GM12878 (cell line): ENCODE results near the gene RGS19. TPM values are rescaled to one million over a fixed set of nuclear protein-coding genes. Genes with fewer than 3 reads are reported as not detected.

Experiments
- ATAC-seq: fragments of 200-7000 bp; cut with Tn5 transposase; 3 replicates; pipeline ENCODE4 v1.9.1; 2020; ENCODE audit warnings: mild to moderate bottlenecking, moderate library complexity
- BruUV-seq: library from RNA; stranded (reverse); fragments of 400-500 nt; replicated peaks from 2 replicates; lab custom pipeline; 2021; lab: Mats Ljungman, UMichigan
- CTCF ChIA-PET: fragments of 300-600 bp; sonication (Branson Sonifier 250); formaldehyde crosslinking; extraction: SDS; loops from one replicate; lab custom pipeline; 2021; ENCODE audit warnings: inconsistent platforms; lab: Yijun Ruan, JAX
- POLR2A ChIA-PET: fragments of 350-600 bp; formaldehyde crosslinking; extraction: SDS; loops from one replicate; lab custom pipeline; 2021; ENCODE audit warnings: inconsistent platforms; lab: Charles Lee
- RAD21 ChIA-PET: fragments of 300-600 bp; sonication (Branson Sonifier 250); formaldehyde crosslinking; loops from one replicate; lab custom pipeline; 2023; ENCODE audit warnings: antibody characterized with exemption; ENCODE audit not compliant: unreplicated experiment; lab: Charles Lee
- SMC1A ChIA-PET: fragments of 300-600 bp; sonication (Branson Sonifier 250); formaldehyde crosslinking; loops from one replicate; lab custom pipeline; 2023; ENCODE audit not compliant: unreplicated experiment, uncharacterized antibody; lab: Charles Lee
- DNase-seq: peaks from one replicate; pipeline ENCODE4 v3.0.0-alpha.2; 2011; ENCODE audit warnings: low read depth, low spot score
- FAIRE-seq: peaks from 3 replicates; lab custom pipeline; 2011; peaks lifted over from hg19 to GRCh38; lab: Jason Lieb, UNC
- H2AFZ ChIP-seq: 2 replicates; pipeline ENCODE4 v1.6.0; 2011; ENCODE audit warnings: low read depth, low read length, control low read depth; ENCODE audit not compliant: control insufficient read depth
- H3K27ac ChIP-seq: 2 replicates; pipeline ENCODE4 v1.5.1; 2011; ENCODE audit warnings: control low read depth; ENCODE audit not compliant: control insufficient read depth, insufficient read depth
- H3K27me3 ChIP-seq, 2 experiments: replicated peaks in 1 of 2; 2 replicates each; pipeline versions ENCODE4 v1.6.0 to v1.6.1; 2011; ENCODE audit warnings: low read length in 1 of 2; ENCODE audit not compliant: control insufficient read depth in 2 of 2, insufficient read depth in 2 of 2
- H3K36me3 ChIP-seq, 2 experiments: 2 replicates each; pipeline ENCODE4 v1.5.1; 2011; ENCODE audit warnings: low read length in 1 of 2; ENCODE audit not compliant: control insufficient read depth in 2 of 2, insufficient read depth in 2 of 2
- H3K4me1 ChIP-seq: 2 replicates; pipeline ENCODE4 v1.6.1; 2011; ENCODE audit warnings: mild to moderate bottlenecking, low read length, moderate library complexity, mixed read lengths; ENCODE audit not compliant: control insufficient read depth, insufficient read depth
- H3K4me2 ChIP-seq: 2 replicates; pipeline ENCODE4 v1.6.0; 2011; ENCODE audit warnings: control low read depth; ENCODE audit not compliant: control insufficient read depth, insufficient read depth
- H3K4me3 ChIP-seq: fragments of 200-600 bp; sonication (generic); 2 replicates; pipeline ENCODE4 v1.5.1; 2016
- H3K79me2 ChIP-seq: 2 replicates; pipeline ENCODE4 v1.6.0; 2011; ENCODE audit warnings: low read length; ENCODE audit not compliant: control insufficient read depth, insufficient read depth
- H3K9ac ChIP-seq: 2 replicates; pipeline ENCODE4 v1.8.0; 2011; ENCODE audit warnings: low read length, control low read depth, mixed read lengths; ENCODE audit not compliant: control insufficient read depth, insufficient read depth
- H3K9me3 ChIP-seq: replicated peaks from 3 replicates; pipeline ENCODE4 v1.5.1; 2011; ENCODE audit warnings: mild to moderate bottlenecking, low read length; ENCODE audit not compliant: control insufficient read depth, insufficient read depth
- H4K20me1 ChIP-seq: 2 replicates; pipeline ENCODE4 v1.6.0; 2011; ENCODE audit not compliant: control insufficient read depth, insufficient read depth
- CUX1 ChIP-seq: IDR thresholded peaks from 2 replicates; pipeline ENCODE4 v1.6.1; 2012; ENCODE audit warnings: improper control_type of control experiment, low read depth, low read length; ENCODE audit not compliant: insufficient replicate concordance
- MTA2 ChIP-seq: fragments of 450-650 bp; IDR thresholded peaks from 2 replicates; pipeline ENCODE4 v1.6.1; 2016; ENCODE audit warnings: low read depth, mild to moderate bottlenecking, moderate library complexity
- SMARCA5 ChIP-seq: fragments of 450-650 bp; IDR thresholded peaks from 2 replicates; pipeline ENCODE4 v1.6.1; 2017; ENCODE audit warnings: mild to moderate bottlenecking
- SUZ12 ChIP-seq: fragments of 200-600 bp; sonication (generic); IDR thresholded peaks from one replicate; pipeline ENCODE4 v1.6.1; 2018; ENCODE audit warnings: antibody characterized with exemption, mild to moderate bottlenecking; ENCODE audit not compliant: unreplicated experiment
- WGBS: methylation state at CpG from one replicate; pipeline ENCODE4 v1.1.6; 2016; ENCODE audit warnings: low lambda C conversion rate; ENCODE audit not compliant: insufficient replicate concordance, insufficient coverage; ENCODE audit errors: missing lambda C conversion rate; 5-methylcytosine and 5-hydroxymethylcytosine counted together
- in situ Hi-C: fragments of 300-500 bp; cut with MboI; formaldehyde crosslinking; loops from 9 replicates; pipeline ENCODE4 v1.14.3; 2018; ENCODE audit warnings: mixed read lengths
- intact Hi-C: fragments of 100-400 bp; cut with micrococcal nuclease; formaldehyde crosslinking; loops from one replicate; pipeline ENCODE4 v1.14.2; 2022; ENCODE audit not compliant: unreplicated experiment
- polyA plus RNA-seq, 11 experiments: library from polyadenylated mRNA; depleted of rRNA in 4 of 11; unstranded in 6 of 11; stranded (reverse) in 5 of 11; fragments of >200 nt; fragmentation: Nextera tagmentation in 4 of 11; fragmentation: Illumina TruSeq in 1 of 11; extraction: Ambion mirVana in 4 of 11; extraction: Trizol in 1 of 11; gene quantifications; 1 replicate in 1 of 11; 2 replicates in 10 of 11; pipeline versions ENCODE4 v1.2.1 to v1.2.3, GENCODE V29; 2011 to 2016; ENCODE audit warnings: inconsistent platforms in 2 of 11, missing spikeins in 2 of 11, low read depth in 1 of 11
- total RNA-seq, 4 experiments: library from RNA; depleted of rRNA in 3 of 4; stranded (reverse); fragments of >200 nt in 3 of 4; fragmentation: Illumina TruSeq in 1 of 4; extraction: Trizol in 1 of 4; gene quantifications; 2 replicates each; pipeline versions ENCODE4 v1.2.1 to v1.2.3, GENCODE V29; 2013 to 2021

RGS19 gene
- total and polyA plus RNA-seq, 10 of the 15 experiments (the other 5 are each of a cell fraction or from before 2014, with no cell fraction given) = 0.82 to 62.4 (median 39.8) TPM

GRCh38 chr20:64114356-64114971 is 35.1 kb upstream of the RGS19 start (continued):
- TF ChIP-seq CUX1 = no peak
- TF ChIP-seq SUZ12 = no peak
- TF ChIP-seq, all 136 proteins: peak for 0

- ATAC-seq = no peak
- no peak for FAIRE-seq
- Histone ChIP-seq H3K4me1 (no peaks in the 10 kb centered on the region), H3K79me2 (no peaks in the 10 kb centered on the region), H2AFZ (no peak overlapping the region), H3K4me2 (no peak overlapping the region), H3K9ac (no peak overlapping the region), H3K27ac (no peak overlapping the region), H3K36me3 (no peaks in the 10 kb centered on the region), H4K20me1 (no peaks in the 10 kb centered on the region), H3K9me3 (no peaks in the 10 kb centered on the region), H3K27me3 (peaks cover 0 to 3% of the 10 kb centered on the region in 2 experiments; a peak in 1 of 4 replicates)
- in situ Hi-C loops (no loop called here), intact Hi-C loops (no loop called here)
- ChIA-PET CTCF (interaction anchor here (1.2 to 2.8 kb wide), 2 partner anchors 11 to 30 kb away, joined by 3 to 12 read pairs; partner anchors contain the start of gene LKAAEAR1), POLR2A (interaction anchor here (0.6 kb wide), 1 partner anchor 125 kb away, joined by 3 read pairs; no protein-coding TSS in a partner anchor), RAD21 (interaction anchor here (0.7 to 1.4 kb wide), 3 partner anchors 14 to 60 kb away, joined by 3 to 7 read pairs (median 3); no protein-coding TSS in a partner anchor), SMC1A (interaction anchor here (2.3 kb wide), 1 partner anchor 30 kb away, joined by 7 read pairs; the partner anchor contains the start of gene LKAAEAR1)
- no TSS peak for BruUV-seq
- no peak for DNase-seq
- 21% methylated on average over 13 of the region's 13 CpGs for WGBS
- TF ChIP-seq SUZ12 (no peak), MTA2 (0 out of 2 replicates have a peak, but pooled peaks have one; percentile 12), SMARCA5 (no peak)
- TF ChIP-seq, all 136 proteins: peak for 1
- no peak overlapping the region for H3K4me3 ChIP-seq
Measured at GRCh38 chr20:64113796-64114355, 34.6 kb upstream of the RGS19 start.
